OCI-LY7 (cell line): Measurements from ENCODE around the gene RBM17. TPM values are rescaled to one million over a fixed set of nuclear protein-coding genes. Genes with fewer than 3 reads are reported as not detected.

Experiments used
- BruUV-seq: library from RNA; stranded (reverse); fragments of 400-500 nt; replicated peaks from 2 replicates; lab custom pipeline; 2021; lab: Mats Ljungman, UMichigan
- CTCF ChIA-PET: fragments of 300-600 bp; sonication (Branson Sonifier 250); formaldehyde crosslinking; loops from one replicate; lab custom pipeline; 2022; ENCODE audit warnings: antibody characterized with exemption; ENCODE audit not compliant: unreplicated experiment; lab: Charles Lee
- POLR2A ChIA-PET: fragments of 300-600 bp; sonication (Branson Sonifier 250); formaldehyde crosslinking; loops from one replicate; lab custom pipeline; 2022; ENCODE audit warnings: antibody characterized with exemption; lab: Charles Lee
- DNase-seq: peaks from one replicate; pipeline ENCODE4 v3.0.0-alpha.2; 2015; ENCODE audit warnings: low spot score
- H2AFZ ChIP-seq: fragments of 200-600 bp; sonication (generic), shearing (Covaris generic); 2 replicates; pipeline ENCODE4 v1.6.1; 2014; ENCODE audit warnings: mild to moderate bottlenecking, antibody characterized with exemption, low read length, moderate library complexity
- H3K27ac ChIP-seq: fragments of 200-600 bp; sonication (generic); 2 replicates; pipeline ENCODE4 v1.5.1; 2014; ENCODE audit warnings: mixed run types, low read depth, mild to moderate bottlenecking, moderate library complexity, low read length, inconsistent platforms; ENCODE audit not compliant: poor library complexity, severe bottlenecking
- H3K36me3 ChIP-seq: fragments of 200-600 bp; sonication (generic); 2 replicates; pipeline ENCODE4 v1.6.1; 2014; ENCODE audit warnings: mild to moderate bottlenecking, antibody characterized with exemption, low read length, moderate library complexity, mixed read lengths; ENCODE audit not compliant: insufficient read depth
- H3K4me1 ChIP-seq: fragments of 200-600 bp; sonication (generic); 2 replicates; pipeline ENCODE4 v1.5.1; 2014; ENCODE audit warnings: mild to moderate bottlenecking, low read length; ENCODE audit not compliant: insufficient read depth, poor library complexity, severe bottlenecking
- H3K4me2 ChIP-seq: fragments of 200-600 bp; sonication (generic); 2 replicates; pipeline ENCODE4 v1.6.1; 2014; ENCODE audit warnings: mild to moderate bottlenecking, low read length
- H3K4me3 ChIP-seq: fragments of 200-600 bp; sonication (generic); 2 replicates; pipeline ENCODE4 v1.5.1; 2014; ENCODE audit warnings: mild to moderate bottlenecking, low read depth, low read length; ENCODE audit not compliant: poor library complexity, severe bottlenecking
- H3K79me2 ChIP-seq: fragments of 200-600 bp; sonication (generic); 2 replicates; pipeline ENCODE4 v1.6.1; 2016; ENCODE audit warnings: low read depth, mild to moderate bottlenecking, low read length, moderate library complexity, mixed read lengths; ENCODE audit not compliant: insufficient read depth
- H3K9me2 ChIP-seq: fragments of 200-600 bp; sonication (generic); 2 replicates; pipeline ENCODE4 v1.6.1; 2016; ENCODE audit warnings: mild to moderate bottlenecking, low read length, mixed read lengths; ENCODE audit not compliant: insufficient read depth
- H3K9me3 ChIP-seq: fragments of 200-600 bp; sonication (generic); 2 replicates; pipeline ENCODE4 v1.6.1; 2014; ENCODE audit warnings: mild to moderate bottlenecking, mixed run types, low read length, mixed read lengths
- H4K20me1 ChIP-seq: fragments of 200-600 bp; sonication (generic); 2 replicates; pipeline ENCODE4 v1.6.1; 2014; ENCODE audit warnings: mild to moderate bottlenecking, antibody characterized with exemption, low read length, moderate library complexity, mixed read lengths; ENCODE audit not compliant: insufficient read depth
- EZH2phosphoT487 ChIP-seq: fragments of 200-600 bp; sonication (generic); IDR thresholded peaks from 2 replicates; pipeline ENCODE4 v1.6.1; 2018; ENCODE audit warnings: low read depth, borderline replicate concordance, mild to moderate bottlenecking, mixed run types, antibody characterized with exemption, low read length, moderate library complexity, mixed read lengths
- intact Hi-C: fragments of 100-400 bp; cut with micrococcal nuclease; formaldehyde crosslinking; loops from one replicate; pipeline ENCODE4 v1.10.0; 2022; ENCODE audit not compliant: unreplicated experiment
- total RNA-seq, 2 experiments: library from RNA; depleted of rRNA in 1 of 2; stranded (reverse); fragments of >200 nt in 1 of 2; shearing (Covaris generic) in 1 of 2; gene quantifications; 2 replicates each; pipeline ENCODE4 v1.2.3, GENCODE V29; 2014 to 2022
- TF ChIP-seq, protein P1 (sequence below): fragments of 200-600 bp; sonication (generic); conservative IDR thresholded peaks from 2 replicates; pipeline ENCODE4 v1.5.1; 2014; ENCODE audit warnings: mild to moderate bottlenecking, antibody characterized with exemption, low read length, moderate library complexity, mixed read lengths

The RBM17 gene
- total RNA-seq, 2 experiments from 2014 or later = 103 to 248 TPM

DNA sequence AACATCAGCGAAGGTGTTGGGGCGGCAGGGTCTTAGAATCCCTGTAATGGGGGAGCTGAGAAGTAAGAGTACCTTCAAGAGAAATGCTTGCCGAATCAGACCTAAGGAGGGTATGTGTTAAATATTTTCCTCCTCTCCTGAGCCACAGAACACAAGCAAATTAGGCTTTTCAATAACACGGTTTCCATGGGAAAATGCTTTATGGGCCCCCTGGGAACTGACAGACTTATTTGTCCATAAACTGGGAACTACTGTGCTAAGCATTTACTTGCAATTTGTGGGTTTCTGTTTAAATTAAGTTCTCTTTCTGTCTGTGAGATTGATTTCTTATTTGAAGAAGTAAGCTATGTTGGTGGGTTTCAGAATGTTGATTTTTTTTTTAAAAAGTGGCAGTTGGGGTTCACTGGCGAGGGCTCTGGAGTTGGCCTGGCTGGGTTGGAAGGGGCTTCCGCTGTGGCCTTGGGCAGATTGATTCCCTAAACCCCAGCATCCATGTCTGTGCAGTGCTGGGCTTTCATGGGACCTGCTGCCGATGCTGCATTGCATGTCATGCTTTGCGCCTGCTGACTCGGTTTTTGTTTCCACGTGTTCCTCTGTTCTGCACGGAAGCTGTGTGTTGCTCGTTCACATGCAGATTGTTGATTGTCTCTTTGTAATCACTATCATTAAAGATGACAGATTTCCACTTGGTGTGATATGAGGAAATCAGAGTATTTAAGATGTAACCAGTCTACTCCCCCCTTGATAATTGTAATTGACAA lies 7.2 kb downstream of the RBM17 start:
- Histone ChIP-seq H3K4me3 (no peak overlapping the region), H3K79me2 (peaks cover 100% of the 10 kb centered on the region), H3K9me3 (no peaks in the 10 kb centered on the region), H3K36me3 (peaks cover 95% of the 10 kb centered on the region), H3K4me2 (no peak overlapping the region), H4K20me1 (peaks cover 43% of the 10 kb centered on the region), H3K4me1 (peaks cover 37% of the 10 kb centered on the region), H2AFZ (no peak overlapping the region), H3K9me2 (no peaks in the 10 kb centered on the region), H3K27ac (no peak overlapping the region)
- BruUV-seq = no TSS peak
- ChIA-PET POLR2A (interaction anchor here (0.6 to 1.6 kb wide), 3 partner anchors 10 to 34 kb away, joined by 3 to 7 read pairs (median 5); partner anchors contain the start of gene IL2RA), CTCF (interaction anchor here (1.5 kb wide), 1 partner anchor 10 kb away, joined by 4 read pairs; no protein-coding TSS in a partner anchor)
- TF ChIP-seq, protein P1, sequence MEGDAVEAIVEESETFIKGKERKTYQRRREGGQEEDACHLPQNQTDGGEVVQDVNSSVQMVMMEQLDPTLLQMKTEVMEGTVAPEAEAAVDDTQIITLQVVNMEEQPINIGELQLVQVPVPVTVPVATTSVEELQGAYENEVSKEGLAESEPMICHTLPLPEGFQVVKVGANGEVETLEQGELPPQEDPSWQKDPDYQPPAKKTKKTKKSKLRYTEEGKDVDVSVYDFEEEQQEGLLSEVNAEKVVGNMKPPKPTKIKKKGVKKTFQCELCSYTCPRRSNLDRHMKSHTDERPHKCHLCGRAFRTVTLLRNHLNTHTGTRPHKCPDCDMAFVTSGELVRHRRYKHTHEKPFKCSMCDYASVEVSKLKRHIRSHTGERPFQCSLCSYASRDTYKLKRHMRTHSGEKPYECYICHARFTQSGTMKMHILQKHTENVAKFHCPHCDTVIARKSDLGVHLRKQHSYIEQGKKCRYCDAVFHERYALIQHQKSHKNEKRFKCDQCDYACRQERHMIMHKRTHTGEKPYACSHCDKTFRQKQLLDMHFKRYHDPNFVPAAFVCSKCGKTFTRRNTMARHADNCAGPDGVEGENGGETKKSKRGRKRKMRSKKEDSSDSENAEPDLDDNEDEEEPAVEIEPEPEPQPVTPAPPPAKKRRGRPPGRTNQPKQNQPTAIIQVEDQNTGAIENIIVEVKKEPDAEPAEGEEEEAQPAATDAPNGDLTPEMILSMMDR = no peak
- TF ChIP-seq EZH2phosphoT487 = no peak
- intact Hi-C loops = no loop called here
- DNase-seq = no peak

DNA sequence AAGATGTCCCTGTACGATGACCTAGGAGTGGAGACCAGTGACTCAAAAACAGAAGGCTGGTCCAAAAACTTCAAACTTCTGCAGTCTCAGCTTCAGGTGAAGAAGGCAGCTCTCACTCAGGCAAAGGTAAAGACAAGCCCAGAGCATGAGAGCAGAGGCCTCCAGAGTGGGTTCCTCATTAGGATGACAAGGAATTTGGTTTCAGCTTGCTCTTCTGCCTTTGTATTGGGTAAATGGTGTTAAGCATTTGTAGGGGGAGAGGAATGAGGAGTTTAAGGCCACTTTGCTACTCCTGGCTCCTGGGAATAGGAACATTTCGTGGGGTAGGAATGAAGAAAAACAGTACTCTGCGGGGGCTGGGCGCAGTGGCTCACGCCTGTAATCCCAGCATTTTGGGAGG lies 8.2 kb downstream of the RBM17 start:
- BruUV-seq = no TSS peak
- CTCF ChIA-PET = interaction anchor here (1.5 kb wide), 1 partner anchor 11 kb away, joined by 4 read pairs; no protein-coding TSS in a partner anchor
- POLR2A ChIA-PET = interaction anchor here (0.6 to 1.6 kb wide), 3 partner anchors 9 to 95 kb away, joined by 3 to 7 read pairs (median 4); no protein-coding TSS in a partner anchor

More for the DNA sequence above, 8.2 kb downstream of the RBM17 start:
- H3K4me1 ChIP-seq = peaks cover 37% of the 10 kb centered on the region
- H3K36me3 ChIP-seq = peaks cover 95% of the 10 kb centered on the region
- DNase-seq = no peak
- H4K20me1 ChIP-seq = peaks cover 37% of the 10 kb centered on the region
- TF ChIP-seq, protein P1 = no peak
- no peak overlapping the region for H3K27ac ChIP-seq
- intact Hi-C loops = no loop called here
- H3K9me3 ChIP-seq = no peaks in the 10 kb centered on the region
- no peaks in the 10 kb centered on the region for H3K9me2 ChIP-seq
- H3K4me3 ChIP-seq = no peak overlapping the region
- peaks cover 100% of the 10 kb centered on the region for H3K79me2 ChIP-seq
- no peak overlapping the region for H3K4me2 ChIP-seq
- H2AFZ ChIP-seq = no peak overlapping the region
